Natural killer cell (primary cell): Measurements from ENCODE around the gene LTA. TPM values are rescaled to one million over a fixed set of nuclear protein-coding genes. Genes with fewer than 3 reads are reported as not detected.
A peak's percentile ranks its signal among the peaks of the same experiment; 100 is the strongest.

Source experiments
- ATAC-seq, 3 donors: fragments of 150-1000 bp in 2 of 3; fragments of 200-7000 bp in 1 of 3; cut with Tn5 transposase; 1 replicate in 1 of 3; 2 replicates in 2 of 3; pipeline ENCODE4 v1.10.0; 2021; ENCODE audit warnings: mild to moderate bottlenecking in 2 of 3, moderate library complexity in 2 of 3
- DNase-seq, 2 donors: peaks; one replicate each; pipeline versions ENCODE4 v3.0.0 to v3.0.0-alpha.2; 2013 to 2021; ENCODE audit warnings: mixed read lengths in 1 of 2
- H3K27ac ChIP-seq: one replicate; pipeline ENCODE4 v1.5.1; 2013; ENCODE audit warnings: mild to moderate bottlenecking, low read length
- H3K27me3 ChIP-seq: one replicate; pipeline ENCODE4 v1.6.1; 2013; ENCODE audit warnings: low read length; ENCODE audit not compliant: control insufficient read depth, insufficient read depth
- H3K36me3 ChIP-seq: one replicate; pipeline ENCODE4 v1.6.1; 2013; ENCODE audit warnings: low read length; ENCODE audit not compliant: control insufficient read depth, insufficient read depth
- H3K4me1 ChIP-seq: one replicate; pipeline ENCODE4 v1.6.1; 2013; ENCODE audit warnings: low read length; ENCODE audit not compliant: control insufficient read depth, insufficient read depth
- H3K4me3 ChIP-seq: one replicate; pipeline ENCODE4 v1.5.1; 2013; ENCODE audit warnings: low read length
- H3K9me3 ChIP-seq: one replicate; pipeline ENCODE4 v1.6.1; 2013; ENCODE audit warnings: low read length; ENCODE audit not compliant: control insufficient read depth, insufficient read depth
- H3K27ac Mint-ChIP-seq, 2 donors: one replicate each; pipeline ENCODE4 v1.8.0; 2022; ENCODE audit warnings: mild to moderate bottlenecking in 2 of 2, mixed read lengths in 2 of 2, moderate library complexity in 1 of 2
- H3K27me3 Mint-ChIP-seq, 2 donors: one replicate each; pipeline ENCODE4 v1.8.0; 2022; ENCODE audit warnings: low read depth in 2 of 2, mixed read lengths in 2 of 2
- H3K36me3 Mint-ChIP-seq: one replicate; pipeline ENCODE4 v1.8.0; 2022; ENCODE audit warnings: mixed read lengths
- H3K4me1 Mint-ChIP-seq, 2 donors: one replicate each; pipeline ENCODE4 v1.8.0; 2022; ENCODE audit warnings: mixed read lengths in 2 of 2
- H3K4me3 Mint-ChIP-seq: one replicate; pipeline ENCODE4 v1.8.0; 2022; ENCODE audit warnings: mild to moderate bottlenecking, moderate library complexity, mixed read lengths
- H3K9me3 Mint-ChIP-seq, 2 donors: one replicate each; pipeline ENCODE4 v1.8.0; 2022; ENCODE audit warnings: mixed read lengths in 2 of 2
- WGBS: methylation state at CpG from one replicate; pipeline ENCODE4 v1.1.7; 2013; ENCODE audit warnings: missing lambda C conversion rate; ENCODE audit not compliant: insufficient coverage; 5-methylcytosine and 5-hydroxymethylcytosine counted together
- intact Hi-C: fragments of 100-400 bp; cut with micrococcal nuclease; formaldehyde crosslinking; loops from one replicate; pipeline ENCODE4 v1.14.2; 2022
- total RNA-seq, 4 donors: library from RNA; stranded (reverse); fragments of 120-200 nt in 1 of 4; gene quantifications; one replicate each; pipeline versions ENCODE4 v1.2.3 to v1.2.4, GENCODE V29; 2013 to 2022
- TF ChIP-seq, protein P1 (sequence below): fragments of 200-600 bp; IDR thresholded peaks from one replicate; pipeline ENCODE4 v1.8.0; 2022; ENCODE audit warnings: antibody characterized with exemption

The LTA gene
- total RNA-seq, 3 donors from 2014 or later (not counting 1 experiment from before 2014, with no cell fraction given): 7.6 to 13.1 (median 8.7) TPM

- H3K27ac Mint-ChIP-seq: peak overlapping the region; percentile 94 to 96
- H3K9me3 ChIP-seq: no peaks in the 10 kb centered on the region
- H3K4me3 ChIP-seq: peak overlapping the region; percentile 77
- intact Hi-C loops: loop anchor here (1.0 to 10.0 kb wide), 5 partner anchors 48 to 292 kb away; partner anchors contain the start of genes CLIC1, CSNK2B, LY6G5B and PRRC2A
- ATAC-seq (no peak), DNase-seq (no peak)
- peaks cover 42% of the 10 kb centered on the region for H3K36me3 ChIP-seq
- peaks cover 54 to 59% of the 10 kb centered on the region in 2 donors for H3K4me1 Mint-ChIP-seq
- H3K9me3 Mint-ChIP-seq: no peaks in the 10 kb centered on the region
- H3K27ac ChIP-seq: peak overlapping the region; percentile 92
- no peaks in the 10 kb centered on the region for H3K27me3 Mint-ChIP-seq
- TF ChIP-seq, protein P1, sequence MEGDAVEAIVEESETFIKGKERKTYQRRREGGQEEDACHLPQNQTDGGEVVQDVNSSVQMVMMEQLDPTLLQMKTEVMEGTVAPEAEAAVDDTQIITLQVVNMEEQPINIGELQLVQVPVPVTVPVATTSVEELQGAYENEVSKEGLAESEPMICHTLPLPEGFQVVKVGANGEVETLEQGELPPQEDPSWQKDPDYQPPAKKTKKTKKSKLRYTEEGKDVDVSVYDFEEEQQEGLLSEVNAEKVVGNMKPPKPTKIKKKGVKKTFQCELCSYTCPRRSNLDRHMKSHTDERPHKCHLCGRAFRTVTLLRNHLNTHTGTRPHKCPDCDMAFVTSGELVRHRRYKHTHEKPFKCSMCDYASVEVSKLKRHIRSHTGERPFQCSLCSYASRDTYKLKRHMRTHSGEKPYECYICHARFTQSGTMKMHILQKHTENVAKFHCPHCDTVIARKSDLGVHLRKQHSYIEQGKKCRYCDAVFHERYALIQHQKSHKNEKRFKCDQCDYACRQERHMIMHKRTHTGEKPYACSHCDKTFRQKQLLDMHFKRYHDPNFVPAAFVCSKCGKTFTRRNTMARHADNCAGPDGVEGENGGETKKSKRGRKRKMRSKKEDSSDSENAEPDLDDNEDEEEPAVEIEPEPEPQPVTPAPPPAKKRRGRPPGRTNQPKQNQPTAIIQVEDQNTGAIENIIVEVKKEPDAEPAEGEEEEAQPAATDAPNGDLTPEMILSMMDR: no peak
- 38% methylated on average over 2 of the region's 4 CpGs for WGBS
- peak overlapping the region; percentile 99 for H3K4me3 Mint-ChIP-seq
- peaks cover 33% of the 10 kb centered on the region for H3K36me3 Mint-ChIP-seq
- no peaks in the 10 kb centered on the region for H3K27me3 ChIP-seq
- peaks cover 28% of the 10 kb centered on the region for H3K4me1 ChIP-seq
These were observed 31.4 kb upstream of the LTA start for GRCh38 chr6:31540640-31541039.

DNA sequence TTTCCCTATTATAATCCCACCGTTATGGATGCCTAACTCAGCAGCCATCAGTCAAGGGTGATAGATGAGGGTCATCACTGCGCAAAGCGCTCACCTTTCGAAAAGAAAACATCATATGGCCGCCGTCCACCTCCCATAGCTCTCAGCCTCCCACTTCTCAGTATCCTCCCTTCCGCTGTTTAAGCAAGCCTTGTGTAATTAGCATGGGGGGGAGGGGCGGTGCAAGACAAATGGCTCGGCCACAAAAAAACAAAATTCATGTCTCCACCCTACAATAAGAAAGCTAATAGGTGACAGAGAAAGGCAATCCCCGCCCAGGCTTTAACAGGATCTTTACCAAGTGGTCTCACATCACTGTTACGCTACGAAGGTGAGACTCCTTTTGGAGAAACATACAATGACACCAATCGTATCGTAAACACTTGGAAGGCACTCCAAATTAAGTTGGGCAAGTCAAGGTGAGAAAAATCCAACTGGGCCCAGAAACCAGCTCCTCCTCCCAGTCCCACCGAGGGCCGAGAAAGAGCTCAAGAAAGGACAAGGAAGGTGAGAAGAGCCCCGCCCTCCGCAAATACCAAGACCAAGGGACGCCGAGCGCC is 30.9 kb upstream of the LTA start:
- ATAC-seq: peak; percentile 54 to 70 (median 56)
- Histone ChIP-seq H3K27ac (peak overlapping the region; percentile 92), H3K4me3 (peak overlapping the region; percentile 77), H3K4me1 (peaks cover 29% of the 10 kb centered on the region), H3K9me3 (no peaks in the 10 kb centered on the region), H3K36me3 (peaks cover 37% of the 10 kb centered on the region), H3K27me3 (no peaks in the 10 kb centered on the region)
- WGBS: 0% methylated on average over 18 of the region's 21 CpGs
- Mint-ChIP-seq H3K9me3 (no peaks in the 10 kb centered on the region), H3K4me3 (peak overlapping the region; percentile 99), H3K4me1 (peaks cover 49 to 54% of the 10 kb centered on the region in 2 donors), H3K27me3 (no peaks in the 10 kb centered on the region), H3K36me3 (peaks cover 30% of the 10 kb centered on the region), H3K27ac (peak overlapping the region; percentile 94 to 96)
- intact Hi-C loops: loop anchor here (1.0 to 10.0 kb wide), 5 partner anchors 48 to 291 kb away; partner anchors contain the start of genes CLIC1, CSNK2B, LY6G5B and PRRC2A
- peak; percentile 65 to 87 for DNase-seq
- TF ChIP-seq, protein P1: no peak

GRCh38 chr6:31541658-31542521 is 30.2 kb upstream of the LTA start, which contains the start of gene DDX39B:
Gene DDX39B, minus strand, starts transcription at chr6:31542003. Its CDS starts 1,471 bp downstream, at chr6:31540532.
- Mint-ChIP-seq H3K4me1 (peaks cover 49 to 56% of the 10 kb centered on the region in 2 donors), H3K36me3 (peaks cover 24% of the 10 kb centered on the region), H3K27ac (peak within 1 kb of the TSS; percentile 94 to 96), H3K4me3 (peak within 1 kb of the TSS; percentile 99), H3K9me3 (no peaks in the 10 kb centered on the region), H3K27me3 (no peaks in the 10 kb centered on the region)
- under 1% methylated on average over 43 of the region's 43 CpGs for WGBS
- peak within 1 kb of the TSS; percentile 92 for H3K27ac ChIP-seq
- peaks cover 29% of the 10 kb centered on the region for H3K36me3 ChIP-seq
- H3K4me3 ChIP-seq: peak within 1 kb of the TSS; percentile 77
- peak; percentile 69 to 86 (median 77) for ATAC-seq
- peak; percentile 85 to 99 for DNase-seq
- H3K27me3 ChIP-seq: no peaks in the 10 kb centered on the region
- intact Hi-C loops: loop anchor here (1.0 to 10.0 kb wide), 5 partner anchors 49 to 290 kb away; partner anchors contain the start of genes CLIC1, CSNK2B, LY6G5B and PRRC2A
- TF ChIP-seq, protein P1: no peak
- H3K9me3 ChIP-seq: no peaks in the 10 kb centered on the region
- H3K4me1 ChIP-seq: peaks cover 36% of the 10 kb centered on the region
